Renal cortex interstitium (tissue), 3 donors: ENCODE results near the gene RAB32. TPM values are rescaled to one million over a fixed set of nuclear protein-coding genes. Genes with fewer than 3 reads are reported as not detected.

ENCODE experiments used
- polyA plus RNA-seq, 3 donors: library from polyadenylated mRNA; unstranded; fragments of 120-200 nt; gene quantifications; one replicate each; pipeline ENCODE4 v1.2.1, GENCODE V29; 2013; ENCODE audit not compliant: insufficient read length in 3 of 3

RAB32 gene
- polyA plus RNA-seq, 3 donors: 25.4 to 29.4 (median 28.2) TPM

Other genes starting within 250 kb of the RAB32 start
- under 1 TPM; 0.24 to 0.65 (median 0.46) TPM for gene ADGB, start 55.1 kb downstream of the RAB32 start, polyA plus RNA-seq